GM23248 (cell line): ENCODE measurements around the gene ZNF552. TPM values are rescaled to one million over a fixed set of nuclear protein-coding genes. Genes with fewer than 3 reads are reported as not detected.
"Not testable (repeated sequence)": the region's sequence is repeated elsewhere in the genome, so short reads cannot be mapped to it uniquely, and the experiment has no call there.

Experiments used
- DNase-seq: peaks from one replicate; pipeline ENCODE4 v3.0.0-alpha.2; 2015
- H2AFZ ChIP-seq: fragments of 200-600 bp; sonication (generic); 2 replicates; pipeline ENCODE4 v1.6.1; 2016; ENCODE audit warnings: antibody characterized with exemption
- H3F3A ChIP-seq: fragments of 200-600 bp; sonication (generic); 2 replicates; pipeline ENCODE4 v1.6.1; 2016; ENCODE audit warnings: mild to moderate bottlenecking, antibody characterized with exemption, mixed run types; ENCODE audit not compliant: insufficient read depth
- H3K27ac ChIP-seq: fragments of 200-600 bp; sonication (generic); 2 replicates; pipeline ENCODE4 v1.5.1; 2016; ENCODE audit warnings: mild to moderate bottlenecking
- H3K27me3 ChIP-seq: fragments of 200-600 bp; sonication (generic); replicated peaks from 2 replicates; pipeline ENCODE4 v1.6.1; 2016; ENCODE audit warnings: mild to moderate bottlenecking; ENCODE audit not compliant: insufficient read depth
- H3K36me3 ChIP-seq: fragments of 200-600 bp; sonication (generic); 2 replicates; pipeline ENCODE4 v1.6.1; 2016; ENCODE audit warnings: low read depth, mild to moderate bottlenecking
- H3K4me1 ChIP-seq: fragments of 200-600 bp; sonication (generic); 2 replicates; pipeline ENCODE4 v1.6.1; 2016; ENCODE audit warnings: mild to moderate bottlenecking; ENCODE audit not compliant: insufficient read depth
- H3K4me2 ChIP-seq: fragments of 200-600 bp; sonication (generic); one replicate; pipeline ENCODE4 v1.6.1; 2016; ENCODE audit warnings: mild to moderate bottlenecking; ENCODE audit not compliant: unreplicated experiment
- H3K4me3 ChIP-seq: fragments of 200-600 bp; sonication (generic); 2 replicates; pipeline ENCODE4 v1.5.1; 2016; ENCODE audit warnings: mild to moderate bottlenecking
- H3K79me2 ChIP-seq: fragments of 200-600 bp; sonication (generic); 2 replicates; pipeline ENCODE4 v1.6.1; 2016; ENCODE audit warnings: mild to moderate bottlenecking; ENCODE audit not compliant: insufficient read depth
- H3K9ac ChIP-seq: fragments of 200-600 bp; sonication (generic); 2 replicates; pipeline ENCODE4 v1.6.1; 2016; ENCODE audit warnings: mild to moderate bottlenecking
- H3K9me2 ChIP-seq: fragments of 200-600 bp; sonication (generic); 2 replicates; pipeline ENCODE4 v1.6.1; 2016; ENCODE audit warnings: mixed run types, mild to moderate bottlenecking, moderate library complexity; ENCODE audit not compliant: insufficient read depth
- H3K9me3 ChIP-seq: fragments of 200-600 bp; sonication (generic); one replicate; pipeline ENCODE4 v1.6.1; 2017; ENCODE audit warnings: low read depth
- H4K20me1 ChIP-seq: fragments of 200-600 bp; sonication (generic); 2 replicates; pipeline ENCODE4 v1.6.0; 2016; ENCODE audit not compliant: insufficient read depth
- EZH2 ChIP-seq: fragments of 200-600 bp; sonication (generic); IDR thresholded peaks from 2 replicates; pipeline ENCODE4 v1.6.1; 2018; ENCODE audit warnings: antibody characterized with exemption, mild to moderate bottlenecking; ENCODE audit not compliant: insufficient read depth, poor library complexity, severe bottlenecking
- EZH2phosphoT487 ChIP-seq: fragments of 200-600 bp; sonication (generic); IDR thresholded peaks from 2 replicates; pipeline ENCODE4 v1.6.1; 2018; ENCODE audit warnings: antibody characterized with exemption, moderate library complexity, mild to moderate bottlenecking, low read depth; ENCODE audit not compliant: insufficient read depth
- WGBS, 2 experiments: methylation state at CpG; one replicate each; pipeline ENCODE4 v1.1.6; 2015 to 2017; ENCODE audit warnings: low lambda C conversion rate in 2 of 2, low coverage in 1 of 2; ENCODE audit errors: missing lambda C conversion rate in 2 of 2; 5-methylcytosine and 5-hydroxymethylcytosine counted together
- in situ Hi-C: fragments of 300-500 bp; cut with MboI; formaldehyde crosslinking; loops from 2 replicates; pipeline ENCODE4 v1.15.0; 2020
- polyA plus RNA-seq: library from polyadenylated mRNA; unstranded; fragments of >200 nt; fragmentation: Nextera tagmentation; extraction: Ambion mirVana; gene quantifications from 2 replicates; pipeline ENCODE4 v1.2.1, GENCODE V29; 2016
- total RNA-seq: library from RNA; depleted of rRNA; stranded (reverse); fragments of >200 nt; shearing (Covaris generic); gene quantifications from 2 replicates; pipeline ENCODE4 v1.2.3, GENCODE V29; 2014

Gene ZNF552
- total and polyA plus RNA-seq, 2 experiments from 2014 or later: 2.7 to 4.3 TPM

DNA sequence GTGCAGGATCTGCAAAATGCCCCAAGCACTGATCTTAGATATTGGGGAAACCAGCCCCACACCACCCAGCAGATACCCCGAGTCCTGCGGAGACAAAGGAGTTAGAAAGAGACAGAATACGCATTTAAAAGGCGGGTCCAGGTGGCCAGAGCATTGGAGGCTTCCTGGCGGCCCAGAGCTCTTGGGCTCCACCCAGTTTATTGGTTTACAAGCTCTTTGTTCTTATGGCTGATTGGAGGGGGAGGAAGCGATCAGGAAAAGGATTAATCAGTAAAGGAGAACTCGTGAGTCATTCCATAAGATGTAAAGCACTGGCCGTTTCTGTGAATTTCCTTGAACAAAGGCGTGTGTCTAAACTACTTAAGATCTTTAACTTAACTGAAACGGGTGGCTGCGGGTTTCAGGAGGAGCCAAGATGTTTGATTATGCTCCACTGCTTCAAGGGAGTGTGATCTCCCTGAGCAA lies 35.9 kb upstream of the ZNF552 start:
- Histone ChIP-seq H3K4me2 (peak overlapping the region; percentile 90), H3K27ac (peak overlapping the region; percentile 79), H3K27me3 (no peaks in the 10 kb centered on the region), H3K36me3 (no peaks in the 10 kb centered on the region), H3K4me1 (peaks cover 10% of the 10 kb centered on the region), H2AFZ (peak overlapping the region; percentile 64; the same call in 1 of the 2 replicates), H3K9me3 (no peaks in the 10 kb centered on the region), H3K79me2 (peaks cover 93% of the 10 kb centered on the region), H3K9ac (peak overlapping the region; percentile 96), H3F3A (peaks cover 10% of the 10 kb centered on the region), H3K9me2 (no peaks in the 10 kb centered on the region), H3K4me3 (peak overlapping the region; percentile 95), H4K20me1 (peaks cover 4% of the 10 kb centered on the region)
- DNase-seq: peak; percentile 63
- TF ChIP-seq EZH2phosphoT487 (no peak), EZH2 (no peak)
- in situ Hi-C loops: no loop called here
- WGBS, 2 experiments: 11% methylated on average over 11 of the region's 11 CpGs

DNA sequence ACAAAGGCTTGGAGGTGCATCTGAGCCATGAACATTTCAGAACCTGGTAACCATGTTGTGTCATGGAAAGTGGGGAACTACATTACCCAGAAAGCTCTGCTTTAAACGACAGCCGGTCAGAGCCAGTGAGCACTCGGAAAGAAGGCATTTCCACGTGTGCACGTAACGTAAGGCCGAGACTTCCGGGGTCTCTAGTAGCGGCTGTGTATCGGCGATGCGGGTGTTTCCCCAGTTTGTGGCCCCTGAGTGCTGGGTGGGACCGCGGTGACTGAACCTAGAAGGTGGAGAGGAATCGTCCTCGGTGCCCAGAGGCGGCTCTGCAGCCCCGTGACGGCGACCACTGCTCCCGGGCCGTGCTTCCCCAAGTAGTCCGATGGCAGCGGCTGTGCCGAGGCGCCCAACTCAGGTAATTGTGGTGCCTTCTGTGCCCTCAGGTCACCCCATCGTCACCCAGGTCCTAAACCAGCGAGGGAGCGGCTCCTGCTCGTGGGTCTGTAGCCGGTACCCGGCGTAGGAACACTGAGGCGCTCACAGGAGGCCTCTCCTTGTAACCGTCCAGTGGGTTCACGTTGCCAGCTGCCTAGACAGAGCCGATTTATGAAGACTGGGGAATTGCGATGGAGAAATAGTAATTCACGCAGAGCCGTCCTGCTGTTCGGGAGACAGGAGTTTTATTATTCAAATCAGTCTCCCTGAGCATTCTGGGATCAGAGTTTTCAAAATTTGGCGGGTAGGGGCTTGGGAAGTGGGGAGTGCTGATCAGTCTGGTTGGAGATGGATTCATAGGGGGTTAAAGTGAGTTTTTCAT lies 35.2 kb upstream of the ZNF552 start, which contains the start of gene ZNF587:
ZNF587 (plus strand) TSS at position 194 of the 808 bp plus-strand sequence; CDS start at position 374, 180 bp downstream.
- H3K4me1 ChIP-seq, H3K27me3 ChIP-seq, H3K9me3 ChIP-seq, H4K20me1 ChIP-seq, H3K9me2 ChIP-seq, H3F3A ChIP-seq, in situ Hi-C loops, H3K36me3 ChIP-seq: not testable (repeated sequence)
- Histone ChIP-seq H2AFZ (peak within 1 kb of the TSS; percentile 64), H3K4me2 (peak within 1 kb of the TSS; percentile 90), H3K4me3 (peak within 1 kb of the TSS; percentile 95), H3K9ac (peak within 1 kb of the TSS; percentile 96), H3K27ac (peak within 1 kb of the TSS; percentile 79), H3K79me2 (peaks cover 93% of the 10 kb centered on the region)
- peak; percentile 93 for DNase-seq
- WGBS, 2 experiments: 1% methylated on average over 36 to 42 of the region's 42 CpGs

GRCh38 chr19:57849162-57849665 lies 34.5 kb upstream of the ZNF552 start:
- H3K4me1 ChIP-seq, H3K9me2 ChIP-seq, H3K9ac ChIP-seq, H3K4me3 ChIP-seq, H3F3A ChIP-seq, H3K27me3 ChIP-seq, DNase-seq, in situ Hi-C loops, H3K9me3 ChIP-seq, H4K20me1 ChIP-seq, H3K36me3 ChIP-seq: not testable (repeated sequence)
- Histone ChIP-seq H3K4me2 (peak overlapping the region; percentile 90), H3K79me2 (peaks cover 95% of the 10 kb centered on the region), H2AFZ (peak overlapping the region; percentile 64; the same call in 1 of the 2 replicates), H3K27ac (peak overlapping the region; percentile 79; the same call in 1 of the 2 replicates)
- 100% methylated on average over 2 of the region's 2 CpGs for WGBS, 2 experiments

DNA sequence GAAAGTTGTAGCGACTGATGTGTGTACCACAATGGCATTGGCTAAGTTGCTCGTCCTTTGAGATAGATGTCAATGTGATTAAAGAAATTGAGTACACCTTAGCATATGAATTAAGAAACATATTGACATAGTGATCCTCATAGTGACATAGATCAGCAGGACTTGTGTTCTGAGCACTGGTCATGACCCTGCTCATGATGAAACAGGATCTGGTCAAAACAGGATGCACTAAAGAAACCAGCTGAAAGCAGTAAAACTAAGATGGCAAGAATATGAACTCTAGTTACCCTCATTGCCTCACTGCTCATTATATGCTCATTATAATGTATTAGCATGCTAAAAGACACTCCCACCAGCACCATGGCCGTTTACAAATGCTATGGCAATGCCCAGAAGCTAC lies 32.5 kb upstream of the ZNF552 start:
- WGBS, 2 experiments: 57 to 59% methylated on average over 3 of the region's 3 CpGs
- Histone ChIP-seq H3K79me2 (peaks cover 95% of the 10 kb centered on the region), H3F3A (peaks cover 11% of the 10 kb centered on the region)
- H3K9me2 ChIP-seq, DNase-seq, H4K20me1 ChIP-seq, H2AFZ ChIP-seq, H3K27me3 ChIP-seq, in situ Hi-C loops, H3K4me2 ChIP-seq, H3K9me3 ChIP-seq, H3K9ac ChIP-seq, H3K27ac ChIP-seq, H3K36me3 ChIP-seq, H3K4me1 ChIP-seq, H3K4me3 ChIP-seq: not testable (repeated sequence)
